Stimulated activated naive CD8-positive, alpha-beta T cell treated with anti-CD3 and anti-CD28 coated beads, Interleukin-15, amount 100 ng/mL, for 72 hours (primary cell): ENCODE data around the gene RUFY3.
A peak's percentile ranks its signal among the peaks of the same experiment; 100 is the strongest.
"Not testable (repeated sequence)": the region's sequence is repeated elsewhere in the genome, so short reads cannot be mapped to it uniquely, and the experiment has no call there.

Source experiments
- ATAC-seq: fragments of 150-1000 bp; cut with Tn5 transposase; 2 replicates; pipeline ENCODE4 v1.10.0; 2021; ENCODE audit warnings: mild to moderate bottlenecking, moderate library complexity
- DNase-seq, 2 donors: peaks; one replicate each; pipeline ENCODE4 v3.0.0; 2021 to 2022
- H3K27ac Mint-ChIP-seq, 2 donors: one replicate each; pipeline ENCODE4 v1.8.0; 2022; ENCODE audit warnings: mild to moderate bottlenecking in 2 of 2, mixed read lengths in 2 of 2, moderate library complexity in 2 of 2
- H3K27me3 Mint-ChIP-seq: one replicate; pipeline ENCODE4 v1.8.0; 2022; ENCODE audit warnings: mixed read lengths
- H3K4me1 Mint-ChIP-seq: one replicate; pipeline ENCODE4 v1.8.0; 2022; ENCODE audit warnings: mild to moderate bottlenecking, mixed read lengths
- H3K4me3 Mint-ChIP-seq, 2 donors: one replicate each; pipeline ENCODE4 v1.8.0; 2022; ENCODE audit warnings: mild to moderate bottlenecking in 2 of 2, mixed read lengths in 2 of 2, moderate library complexity in 1 of 2
- H3K9me3 Mint-ChIP-seq, 2 donors: one replicate each; pipeline ENCODE4 v1.8.0; 2022; ENCODE audit warnings: mixed read lengths in 2 of 2

The RUFY3 gene

GRCh38 chr4:70715097-70715496, 6.7 kb upstream of the RUFY3 start:
- Mint-ChIP-seq H3K4me3 (peak overlapping the region in 1 of 2 donors; percentile 9), H3K4me1 (peaks cover 46% of the 10 kb centered on the region), H3K9me3 (no peaks in the 10 kb centered on the region), H3K27me3 (no peaks in the 10 kb centered on the region), H3K27ac (peak overlapping the region; percentile 85 to 89)
- DNase-seq = peak in 1 of 2 donors; percentile 34
- ATAC-seq = peak; percentile 48

DNA sequence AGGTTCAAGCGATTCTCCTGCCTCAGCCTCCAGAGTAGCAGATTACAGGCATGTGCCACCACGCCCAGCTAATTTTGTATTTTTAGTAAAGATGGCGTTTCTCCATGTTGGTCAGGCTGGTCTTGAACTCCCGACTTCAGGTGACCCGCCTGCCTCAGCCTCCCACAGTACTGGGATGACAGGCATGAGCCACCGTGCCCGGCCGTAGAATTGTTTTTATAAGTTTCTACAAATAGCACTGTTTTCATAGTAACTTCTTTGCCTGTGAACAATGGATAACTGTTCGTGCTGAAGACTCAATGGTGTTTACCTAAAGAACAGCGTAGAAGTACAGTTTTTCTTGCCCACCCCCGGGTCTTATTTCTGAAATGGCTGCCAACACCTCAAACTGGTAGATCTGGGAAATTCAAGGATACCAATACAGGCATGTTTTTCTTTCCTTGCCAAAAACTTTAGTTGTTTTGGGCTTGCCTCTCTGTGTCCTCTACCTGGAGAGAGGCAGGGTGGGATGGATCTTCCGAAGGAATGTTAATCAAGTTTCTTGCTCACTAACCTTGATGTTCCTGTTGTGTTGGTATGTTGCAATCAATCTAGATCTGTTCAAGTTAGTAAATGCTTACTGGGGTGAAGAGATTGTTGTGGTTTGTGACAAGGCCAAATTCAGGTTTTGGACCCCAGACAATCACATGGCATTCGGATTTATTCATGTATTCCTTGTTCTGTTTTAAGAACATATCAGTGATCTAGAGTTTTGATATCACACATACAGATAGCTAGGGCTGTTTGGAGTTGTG, 2.8 kb upstream of the RUFY3 start:
- no peak overlapping the region for H3K27ac Mint-ChIP-seq
- H3K4me1 Mint-ChIP-seq = peaks cover 41% of the 10 kb centered on the region
- H3K9me3 Mint-ChIP-seq = no peaks in the 10 kb centered on the region
- DNase-seq (no peak), ATAC-seq (no peak)
- no peak overlapping the region for H3K4me3 Mint-ChIP-seq
- no peaks in the 10 kb centered on the region for H3K27me3 Mint-ChIP-seq

DNA sequence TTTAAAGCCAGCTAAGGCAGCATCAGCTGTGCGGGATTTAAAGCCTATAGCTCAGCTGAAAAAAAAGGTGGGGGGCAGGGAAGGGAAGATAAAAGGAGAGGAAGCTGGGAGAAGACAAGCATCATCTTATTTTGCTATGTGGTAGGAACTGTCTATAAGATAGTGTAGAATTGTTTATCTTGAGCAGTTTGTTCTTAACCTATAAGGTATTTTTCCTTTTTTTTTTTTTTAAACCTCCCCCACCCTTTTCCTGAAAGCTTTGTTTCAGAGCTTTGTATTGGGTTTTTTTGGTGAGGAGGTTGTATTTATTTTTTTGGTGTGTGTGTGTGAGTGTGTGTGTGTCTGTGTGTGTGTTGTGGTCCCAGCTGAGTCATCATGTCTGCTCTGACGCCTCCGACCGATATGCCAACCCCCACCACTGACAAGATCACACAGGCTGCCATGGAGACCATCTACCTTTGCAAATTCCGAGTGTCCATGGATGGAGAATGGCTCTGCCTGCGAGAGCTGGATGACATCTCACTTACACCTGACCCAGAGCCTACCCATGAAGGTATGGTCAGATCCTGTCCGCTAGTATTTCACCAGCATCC, 531 bp downstream of the RUFY3 start:
- DNase-seq (peak in 1 of 2 donors; percentile 36), ATAC-seq (peak; percentile 87)
- H3K27me3 Mint-ChIP-seq = no peaks in the 10 kb centered on the region
- H3K4me1 Mint-ChIP-seq = peaks cover 24% of the 10 kb centered on the region
- H3K27ac Mint-ChIP-seq = peak overlapping the region in 1 of 2 donors; percentile 76
- peak overlapping the region; percentile 53 to 58 for H3K4me3 Mint-ChIP-seq
- H3K9me3 Mint-ChIP-seq = no peaks in the 10 kb centered on the region

DNA sequence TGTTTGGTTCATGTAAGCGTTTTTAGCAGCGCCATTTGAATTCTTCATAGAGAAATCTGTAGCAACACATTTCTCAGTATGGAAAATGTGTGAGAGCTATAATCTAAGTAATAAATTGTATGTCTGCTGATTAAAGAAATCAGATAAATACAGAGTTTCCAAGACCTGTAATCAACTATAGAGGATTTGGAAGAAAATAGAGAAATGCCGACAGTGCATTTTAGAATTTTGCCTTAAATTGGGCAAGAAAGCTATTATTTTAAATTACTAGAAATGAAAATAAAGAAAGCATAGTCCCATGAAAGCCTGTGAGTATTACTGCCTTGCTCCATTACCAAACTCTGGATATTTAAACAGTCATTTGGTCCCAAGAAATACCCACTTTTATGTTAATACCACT, 2.7 kb downstream of the RUFY3 start:
- peaks cover 20% of the 10 kb centered on the region for H3K4me1 Mint-ChIP-seq
- ATAC-seq = no peak

DNA sequence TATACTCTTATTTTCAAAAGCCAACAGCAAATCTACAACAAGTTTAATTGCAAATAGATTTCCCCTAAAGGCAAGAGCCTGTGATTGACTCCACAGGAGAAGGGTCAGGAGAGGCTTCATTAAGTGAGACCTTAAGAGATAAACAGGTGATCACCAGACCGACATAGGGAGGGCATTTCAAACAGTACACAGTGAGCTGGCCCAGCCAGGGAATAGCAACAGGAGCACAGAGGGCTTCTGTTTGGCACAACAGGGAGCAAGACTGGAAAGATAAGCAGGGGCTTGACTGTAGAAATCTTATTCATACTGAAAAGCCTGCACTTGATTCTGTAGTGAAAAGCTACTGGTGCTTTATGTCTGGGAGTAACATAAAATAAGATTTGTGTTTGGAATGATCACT, 3.9 kb downstream of the RUFY3 start:
- H3K4me3 Mint-ChIP-seq = no peak overlapping the region
- DNase-seq (no peak), ATAC-seq (no peak)
- no peak overlapping the region for H3K27ac Mint-ChIP-seq
- H3K4me1 Mint-ChIP-seq = peaks cover 20% of the 10 kb centered on the region
- no peaks in the 10 kb centered on the region for H3K9me3 Mint-ChIP-seq
- H3K27me3 Mint-ChIP-seq = no peaks in the 10 kb centered on the region

More for the DNA sequence above, 2.7 kb downstream of the RUFY3 start:
- no peak for DNase-seq
- Mint-ChIP-seq H3K9me3 (no peaks in the 10 kb centered on the region), H3K27ac (no peak overlapping the region), H3K4me3 (no peak overlapping the region), H3K27me3 (no peaks in the 10 kb centered on the region)

DNA sequence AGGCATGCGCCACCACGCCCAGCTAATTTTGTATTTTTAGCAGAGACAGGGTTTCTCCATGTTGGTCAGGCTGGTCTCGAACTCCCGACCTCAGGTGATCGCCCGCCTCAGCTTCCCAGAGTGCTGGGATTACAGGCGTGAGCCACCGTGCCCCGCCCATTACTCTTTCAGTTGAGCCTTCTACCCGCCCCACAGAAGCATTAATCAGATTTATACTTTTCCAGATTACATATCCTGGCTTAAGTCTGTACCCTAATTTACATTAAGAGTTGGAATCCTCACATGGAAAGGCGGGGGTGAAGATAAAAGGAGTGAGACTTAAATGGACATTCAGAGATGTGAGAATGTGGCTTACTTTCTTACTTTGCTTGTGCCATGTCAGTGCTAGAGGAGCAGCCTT, 4.8 kb downstream of the RUFY3 start:
- not testable (repeated sequence) for ATAC-seq, H3K27me3 Mint-ChIP-seq, H3K4me3 Mint-ChIP-seq, H3K27ac Mint-ChIP-seq, H3K9me3 Mint-ChIP-seq, DNase-seq
- peaks cover 20% of the 10 kb centered on the region for H3K4me1 Mint-ChIP-seq

DNA sequence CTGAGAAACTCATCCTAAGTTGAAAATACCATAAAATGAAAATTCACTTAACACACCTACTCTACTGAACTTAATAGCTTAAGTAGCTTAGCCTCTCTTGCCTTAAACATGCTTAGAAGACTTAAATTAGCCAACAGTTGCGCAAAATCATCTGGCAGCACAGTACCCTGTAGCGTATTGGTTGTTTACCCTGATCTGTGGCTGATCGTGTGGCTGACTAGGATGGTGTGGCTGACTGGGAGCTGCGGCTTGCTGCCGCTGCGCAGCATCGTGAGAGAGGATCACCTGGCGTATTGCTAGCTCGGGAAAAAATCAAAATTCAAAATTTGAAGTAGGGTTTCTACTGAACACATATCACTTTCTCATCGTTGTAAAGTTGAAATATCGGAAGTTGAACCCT, 6.3 kb downstream of the RUFY3 start:
- ATAC-seq (no peak), DNase-seq (no peak)
- Mint-ChIP-seq H3K27me3 (no peaks in the 10 kb centered on the region), H3K4me1 (peaks cover 16% of the 10 kb centered on the region), H3K9me3 (no peaks in the 10 kb centered on the region), H3K27ac (no peak overlapping the region), H3K4me3 (no peak overlapping the region)

- H3K27me3 Mint-ChIP-seq, H3K4me3 Mint-ChIP-seq, H3K27ac Mint-ChIP-seq, DNase-seq, H3K9me3 Mint-ChIP-seq, ATAC-seq: not testable (repeated sequence)
- H3K4me1 Mint-ChIP-seq = peaks cover 47% of the 10 kb centered on the region
Measured at GRCh38 chr4:70732878-70733277, 11.1 kb downstream of the RUFY3 start.

DNA sequence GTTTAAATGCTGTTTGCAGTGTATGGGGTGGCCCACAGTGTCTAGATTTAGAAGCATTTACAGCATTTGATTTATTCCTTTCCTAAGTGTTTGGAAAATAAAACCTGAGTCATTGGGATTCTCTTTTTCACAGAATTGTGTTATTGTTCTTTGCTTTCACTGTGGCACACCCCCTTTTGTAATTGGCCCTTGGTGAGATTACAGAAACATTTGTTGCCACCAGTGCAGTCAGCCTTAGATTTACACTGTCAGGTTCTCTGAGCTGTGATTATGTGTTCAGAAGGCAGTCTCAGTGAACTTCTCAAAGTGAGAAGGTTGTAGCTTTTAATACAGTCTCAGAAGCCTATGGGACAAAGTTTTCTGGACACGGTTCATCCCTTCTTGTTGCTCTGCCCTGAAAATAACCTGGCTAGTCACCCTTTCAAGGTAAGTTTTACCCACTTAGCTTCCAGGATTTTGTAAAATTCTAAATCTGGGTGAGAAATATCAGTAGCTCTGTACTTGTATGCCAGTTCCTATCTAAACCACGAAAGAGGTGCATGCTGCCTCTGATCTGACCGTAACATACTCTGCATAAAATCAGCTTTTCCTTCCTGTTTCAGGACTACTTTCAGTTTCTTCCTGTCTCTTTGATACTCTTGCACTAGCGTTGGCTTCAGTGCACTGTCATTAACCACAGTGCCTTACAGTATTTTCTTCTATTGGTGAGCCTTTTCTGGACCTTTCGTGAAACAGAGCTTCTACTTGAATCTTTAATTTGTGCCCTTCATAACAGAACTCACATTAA, 12.6 kb downstream of the RUFY3 start:
- H3K27me3 Mint-ChIP-seq = no peaks in the 10 kb centered on the region
- peak in 1 of 2 donors; percentile 41 for DNase-seq
- peak; percentile 97 for ATAC-seq
- H3K4me3 Mint-ChIP-seq = peak overlapping the region; percentile 76 to 84
- H3K9me3 Mint-ChIP-seq = no peaks in the 10 kb centered on the region
- H3K4me1 Mint-ChIP-seq = peaks cover 47% of the 10 kb centered on the region
- peak overlapping the region in 1 of 2 donors; percentile 26 for H3K27ac Mint-ChIP-seq

DNA sequence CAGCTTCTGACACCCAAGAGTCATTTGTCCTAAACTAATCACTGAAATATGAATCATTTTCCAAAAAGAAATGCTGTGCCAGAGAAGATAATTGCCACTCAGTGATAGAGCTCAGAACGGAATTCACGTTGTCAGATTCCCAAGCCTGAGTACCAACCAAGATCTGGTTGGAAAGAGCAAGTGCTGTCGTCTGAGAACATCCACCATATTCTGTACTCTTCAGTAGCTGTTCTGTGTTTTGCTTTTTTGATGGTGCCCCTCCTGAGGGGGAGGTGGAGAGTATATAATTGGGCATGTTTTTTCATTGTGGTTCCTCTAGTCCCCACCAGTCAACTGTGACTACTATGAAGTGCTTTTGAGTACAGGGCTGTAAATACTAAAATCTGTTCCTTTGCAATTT, 13.2 kb downstream of the RUFY3 start:
- H3K4me1 Mint-ChIP-seq = peaks cover 47% of the 10 kb centered on the region

GRCh38 chr4:70735915-70736314, 14.2 kb downstream of the RUFY3 start:
- Mint-ChIP-seq H3K27ac (peak overlapping the region in 1 of 2 donors; percentile 81), H3K4me3 (peak overlapping the region; percentile 14 to 40), H3K4me1 (peaks cover 47% of the 10 kb centered on the region)
- ATAC-seq = peak; percentile 35
- peak in 1 of 2 donors; percentile 30 for DNase-seq
- H3K27me3 Mint-ChIP-seq, H3K9me3 Mint-ChIP-seq: not testable (repeated sequence)

More for the DNA sequence above, 13.2 kb downstream of the RUFY3 start:
- H3K4me3 Mint-ChIP-seq = peak overlapping the region; percentile 76 to 84
- H3K27me3 Mint-ChIP-seq = no peaks in the 10 kb centered on the region
- peak; percentile 47 for ATAC-seq
- no peak for DNase-seq
- H3K27ac Mint-ChIP-seq = peak overlapping the region; percentile 26 to 31
- H3K9me3 Mint-ChIP-seq = no peaks in the 10 kb centered on the region

DNA sequence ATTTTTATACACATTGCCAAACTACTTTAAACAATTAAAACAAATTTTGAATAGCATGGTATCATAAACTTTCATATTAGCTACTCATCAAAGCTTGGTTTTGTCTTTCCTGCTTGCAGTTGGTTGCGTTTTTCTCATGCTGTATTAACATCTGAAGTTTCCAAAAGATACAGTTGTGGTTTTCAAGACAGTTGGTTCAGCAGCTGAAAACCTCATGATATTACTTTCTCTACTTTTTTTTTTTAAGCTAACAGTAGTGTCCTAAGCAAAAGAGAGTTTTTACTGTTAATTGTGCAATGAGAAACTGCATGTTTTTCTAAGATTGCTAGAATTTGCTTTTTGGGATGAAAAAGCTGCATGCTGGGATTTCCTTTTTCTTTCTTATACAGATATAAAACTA, 15.2 kb downstream of the RUFY3 start:
- Mint-ChIP-seq H3K4me3 (peak overlapping the region in 1 of 2 donors; percentile 41), H3K27me3 (no peaks in the 10 kb centered on the region), H3K4me1 (peaks cover 47% of the 10 kb centered on the region), H3K27ac (peak overlapping the region in 1 of 2 donors; percentile 94), H3K9me3 (no peaks in the 10 kb centered on the region)
- ATAC-seq = no peak
- no peak for DNase-seq

GRCh38 chr4:70737409-70737808, 15.6 kb downstream of the RUFY3 start:
- Mint-ChIP-seq H3K9me3 (no peaks in the 10 kb centered on the region), H3K27me3 (no peaks in the 10 kb centered on the region), H3K4me3 (peak overlapping the region in 1 of 2 donors; percentile 41), H3K4me1 (peaks cover 44% of the 10 kb centered on the region), H3K27ac (no peak overlapping the region)
- ATAC-seq (no peak), DNase-seq (no peak)

DNA sequence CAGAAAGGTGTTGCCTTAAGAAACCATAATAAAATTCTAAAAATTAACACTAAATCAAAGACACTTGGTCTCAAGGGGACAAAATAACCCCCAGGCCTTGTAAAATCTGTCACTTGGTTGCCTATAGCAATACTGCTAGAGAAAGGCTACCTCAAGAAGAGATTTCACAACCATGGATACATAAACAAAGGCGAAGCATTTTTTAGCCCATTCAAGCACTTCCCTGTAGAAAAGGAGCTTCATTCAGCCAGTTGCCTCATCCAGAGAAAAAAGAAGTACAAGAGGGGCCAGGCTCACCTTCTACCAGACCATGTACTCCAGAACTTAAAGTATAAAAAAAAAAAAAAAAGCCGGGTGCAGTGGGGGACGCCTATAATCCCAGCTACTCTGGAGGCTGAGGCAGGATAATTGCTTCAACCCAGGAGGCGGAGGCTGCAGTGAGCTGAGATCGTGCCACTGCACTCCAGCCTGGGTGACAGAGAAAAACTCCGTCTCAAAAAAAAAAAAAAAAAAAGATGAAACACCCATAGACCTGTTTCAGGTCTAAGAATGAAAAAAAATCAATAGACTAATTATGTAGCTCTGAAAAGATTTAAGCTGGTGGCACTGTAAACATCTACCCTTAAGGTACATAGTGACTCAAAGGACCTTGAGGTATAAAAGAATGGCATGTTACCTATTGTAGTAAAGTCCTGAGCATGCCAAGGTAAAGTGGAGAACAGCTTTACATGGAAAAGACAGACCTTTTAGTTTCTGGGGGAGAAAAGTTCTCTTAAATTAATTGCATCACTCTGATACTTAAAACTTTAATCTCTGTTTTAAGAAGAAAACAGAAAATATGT, 18.0 kb downstream of the RUFY3 start:
- Mint-ChIP-seq H3K27me3 (no peaks in the 10 kb centered on the region), H3K9me3 (no peaks in the 10 kb centered on the region), H3K4me3 (no peak overlapping the region), H3K27ac (no peak overlapping the region), H3K4me1 (peaks cover 29% of the 10 kb centered on the region)
- no peak for DNase-seq
- no peak for ATAC-seq
